Activated naive CD4-positive, alpha-beta T cell treated with anti-CD3 and anti-CD28 coated beads for 36 hours (primary cell): ENCODE data around the gene GRIK2. TPM values are rescaled to one million over a fixed set of nuclear protein-coding genes. Genes with fewer than 3 reads are reported as not detected.

Source experiments
- CTCF ChIA-PET: fragments of 350-600 bp; sonication (Branson Sonifier 250); formaldehyde crosslinking; loops from one replicate; lab custom pipeline; 2021; ENCODE audit warnings: antibody characterized with exemption; lab: Charles Lee
- DNase-seq: peaks from one replicate; pipeline ENCODE4 v3.0.0-alpha.2; 2020
- H3K27ac Mint-ChIP-seq: one replicate; pipeline ENCODE4 v1.8.0; 2021; ENCODE audit warnings: mild to moderate bottlenecking, mixed read lengths
- H3K27me3 Mint-ChIP-seq: one replicate; pipeline ENCODE4 v1.8.0; 2021; ENCODE audit warnings: low read depth, mixed read lengths
- H3K36me3 Mint-ChIP-seq: one replicate; pipeline ENCODE4 v1.8.0; 2021; ENCODE audit warnings: low read depth, mixed read lengths
- H3K4me1 Mint-ChIP-seq: one replicate; pipeline ENCODE4 v1.8.0; 2021; ENCODE audit warnings: low read depth, mixed read lengths
- H3K4me3 Mint-ChIP-seq: one replicate; pipeline ENCODE4 v1.8.0; 2021; ENCODE audit warnings: mild to moderate bottlenecking, moderate library complexity, mixed read lengths
- H3K9me3 Mint-ChIP-seq: one replicate; pipeline ENCODE4 v1.8.0; 2021; ENCODE audit warnings: mixed read lengths
- intact Hi-C: fragments of 100-400 bp; cut with micrococcal nuclease; formaldehyde crosslinking; loops from one replicate; pipeline ENCODE4 v1.15.1; 2023
- total RNA-seq, 2 experiments: library from RNA; stranded (reverse); gene quantifications; one replicate each; pipeline ENCODE4 v1.2.3, GENCODE V29; 2021

The GRIK2 gene
- total RNA-seq, 2 experiments from 2014 or later: not detected

DNA sequence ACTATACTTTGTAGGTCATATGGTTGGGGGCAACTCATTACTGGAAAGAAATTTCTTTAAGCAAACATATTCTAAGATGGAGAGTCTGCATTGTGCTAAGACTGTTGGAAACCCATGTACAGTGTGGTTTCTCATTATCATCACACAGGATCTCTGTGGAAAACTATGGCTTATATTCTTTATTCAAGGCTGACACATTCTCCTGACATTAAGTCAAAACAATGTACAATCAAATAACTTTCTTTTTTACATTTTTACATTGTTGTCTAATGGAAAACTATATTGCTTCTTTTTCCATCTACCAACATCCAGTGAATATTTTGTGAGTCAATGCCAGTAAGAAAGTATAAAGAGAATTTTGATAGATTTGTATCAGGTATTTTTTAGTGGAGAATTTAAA is 417.6 kb downstream of the GRIK2 start:
- DNase-seq: no peak
- H3K4me3 Mint-ChIP-seq: no peak overlapping the region
- H3K27ac Mint-ChIP-seq: no peak overlapping the region
- H3K27me3 Mint-ChIP-seq: no peaks in the 10 kb centered on the region
- CTCF ChIA-PET: no interaction called here
- intact Hi-C loops: no loop called here
- H3K9me3 Mint-ChIP-seq: no peaks in the 10 kb centered on the region
- no peaks in the 10 kb centered on the region for H3K4me1 Mint-ChIP-seq
- H3K36me3 Mint-ChIP-seq: no peaks in the 10 kb centered on the region

DNA sequence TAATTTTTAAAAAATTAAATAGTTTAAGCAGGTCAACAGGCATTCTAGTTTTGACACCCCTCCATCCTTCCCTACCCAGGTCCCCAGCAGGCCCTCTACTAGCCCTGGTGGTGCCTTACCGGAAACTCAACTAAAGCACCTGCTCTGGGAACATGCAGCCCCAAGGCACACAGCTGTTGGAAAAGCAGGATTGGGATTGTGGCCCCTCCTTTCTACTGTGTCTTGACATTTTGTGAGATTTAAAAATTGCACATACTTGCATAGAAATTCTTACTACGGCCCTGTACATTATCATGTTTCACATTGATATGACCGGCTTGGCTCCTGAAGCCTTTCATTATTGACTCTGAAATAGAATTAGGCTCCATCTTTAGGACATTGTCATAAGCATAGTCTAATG is 423.2 kb downstream of the GRIK2 start:
- Mint-ChIP-seq H3K9me3 (no peaks in the 10 kb centered on the region), H3K27ac (no peak overlapping the region), H3K4me1 (no peaks in the 10 kb centered on the region), H3K36me3 (no peaks in the 10 kb centered on the region), H3K4me3 (no peak overlapping the region), H3K27me3 (no peaks in the 10 kb centered on the region)
- intact Hi-C loops: no loop called here
- DNase-seq: no peak
- CTCF ChIA-PET: no interaction called here

DNA sequence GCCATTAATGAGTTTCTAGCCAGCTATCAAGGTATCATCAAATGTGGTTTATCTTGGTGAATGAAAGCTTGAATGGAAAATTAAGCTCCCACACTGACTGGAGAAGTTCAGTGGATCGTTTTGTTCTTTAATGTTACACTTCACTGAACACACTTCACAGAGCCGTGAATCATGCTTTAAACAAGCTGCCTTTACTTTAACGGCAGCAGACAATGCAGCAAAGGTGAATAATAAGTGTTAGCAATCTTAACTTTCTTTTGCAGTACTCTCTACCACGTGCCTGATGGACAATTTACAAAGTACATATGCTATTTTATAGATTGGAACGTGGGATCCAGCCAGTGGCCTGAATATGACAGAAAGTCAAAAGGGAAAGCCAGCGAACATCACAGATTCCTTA is 424.5 kb downstream of the GRIK2 start:
- no peak for DNase-seq
- intact Hi-C loops: no loop called here
- H3K9me3 Mint-ChIP-seq: peaks cover 1% of the 10 kb centered on the region
- CTCF ChIA-PET: no interaction called here
- no peaks in the 10 kb centered on the region for H3K4me1 Mint-ChIP-seq
- no peak overlapping the region for H3K4me3 Mint-ChIP-seq
- no peaks in the 10 kb centered on the region for H3K36me3 Mint-ChIP-seq
- no peaks in the 10 kb centered on the region for H3K27me3 Mint-ChIP-seq
- no peak overlapping the region for H3K27ac Mint-ChIP-seq

DNA sequence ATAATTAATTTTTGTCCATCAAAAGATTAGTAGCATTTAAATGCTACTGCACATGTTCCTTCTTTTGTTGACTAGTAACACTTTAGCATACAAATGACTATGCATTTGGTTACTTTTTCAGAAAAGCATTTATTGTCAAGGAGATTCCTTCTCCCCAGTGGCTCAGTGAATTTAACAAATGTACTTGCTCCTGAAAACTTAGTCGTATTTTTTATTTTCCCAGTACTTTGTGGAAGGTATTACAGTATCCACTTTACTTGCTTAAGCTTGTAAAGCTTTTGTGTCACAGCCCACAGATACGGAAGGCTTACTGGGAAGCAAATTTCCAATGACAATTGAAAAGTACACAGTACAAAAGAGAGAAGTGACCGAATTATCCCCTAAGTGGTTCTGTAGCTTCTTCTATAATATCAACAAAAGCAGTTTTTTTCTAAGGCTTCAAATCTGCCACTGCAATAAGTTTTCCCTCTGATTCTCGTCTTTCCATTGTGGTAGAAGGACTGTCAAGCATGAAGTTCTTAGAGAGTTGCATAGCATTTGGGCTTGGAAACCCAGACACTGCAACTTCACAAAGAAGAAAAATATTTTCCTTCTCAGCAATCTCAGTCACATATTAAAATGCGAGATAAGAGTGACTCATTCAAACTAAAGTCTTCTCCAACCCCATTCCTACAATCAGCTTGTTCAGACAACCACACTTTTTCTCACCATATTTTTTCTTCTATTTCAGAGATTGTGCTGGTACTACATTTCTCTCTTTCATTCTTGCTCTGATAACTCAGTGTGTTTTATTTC is 431.2 kb downstream of the GRIK2 start:
- CTCF ChIA-PET: no interaction called here
- Mint-ChIP-seq H3K9me3 (peaks cover 18% of the 10 kb centered on the region), H3K27ac (no peak overlapping the region), H3K4me1 (no peaks in the 10 kb centered on the region), H3K27me3 (no peaks in the 10 kb centered on the region), H3K36me3 (no peaks in the 10 kb centered on the region), H3K4me3 (no peak overlapping the region)
- no peak for DNase-seq
- intact Hi-C loops: no loop called here

DNA sequence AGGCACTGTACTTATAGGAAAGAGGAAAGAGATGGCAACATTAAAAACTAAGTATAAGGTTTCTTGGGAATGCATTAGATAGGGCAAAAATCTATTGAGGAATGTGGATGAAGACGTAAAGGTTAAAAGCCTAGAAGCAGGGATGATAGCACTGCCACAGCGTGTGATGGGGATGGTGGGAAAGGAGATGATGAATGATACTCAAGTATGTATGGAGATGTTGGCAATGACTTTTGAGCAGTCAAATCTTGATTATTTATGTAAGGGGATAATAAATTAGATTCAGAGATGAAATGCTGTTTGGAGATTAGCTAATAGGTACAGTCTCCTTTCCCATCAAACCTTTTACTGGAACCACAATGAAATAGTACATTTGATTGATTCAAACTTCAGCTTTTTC is 432.8 kb downstream of the GRIK2 start:
- CTCF ChIA-PET: no interaction called here
- no peak overlapping the region for H3K27ac Mint-ChIP-seq
- intact Hi-C loops: no loop called here
- H3K36me3 Mint-ChIP-seq: no peaks in the 10 kb centered on the region
- H3K27me3 Mint-ChIP-seq: no peaks in the 10 kb centered on the region
- H3K4me3 Mint-ChIP-seq: no peak overlapping the region
- DNase-seq: no peak
- no peaks in the 10 kb centered on the region for H3K4me1 Mint-ChIP-seq
- H3K9me3 Mint-ChIP-seq: peaks cover 20% of the 10 kb centered on the region

DNA sequence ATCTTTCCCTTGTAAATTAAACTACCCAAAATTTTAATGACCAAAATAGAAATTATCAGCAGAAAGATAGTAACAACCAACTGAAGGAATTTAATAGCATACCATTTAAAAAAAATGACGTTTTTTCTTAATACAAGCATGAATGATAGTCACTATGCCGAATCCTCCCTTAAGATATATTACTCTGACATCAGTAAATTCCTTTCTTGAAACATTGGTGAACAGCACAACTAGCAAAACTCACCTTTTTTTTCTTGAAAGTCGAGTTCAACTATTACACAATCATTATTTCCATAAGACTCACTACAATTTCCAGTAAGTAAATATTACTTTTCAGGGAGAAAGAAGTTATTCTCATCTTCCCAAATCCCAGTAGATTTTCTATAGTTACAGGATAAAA is 433.2 kb downstream of the GRIK2 start:
- H3K4me1 Mint-ChIP-seq: no peaks in the 10 kb centered on the region
- no peak overlapping the region for H3K27ac Mint-ChIP-seq
- no peaks in the 10 kb centered on the region for H3K36me3 Mint-ChIP-seq
- H3K9me3 Mint-ChIP-seq: peaks cover 21% of the 10 kb centered on the region
- H3K27me3 Mint-ChIP-seq: no peaks in the 10 kb centered on the region
- CTCF ChIA-PET: no interaction called here
- H3K4me3 Mint-ChIP-seq: no peak overlapping the region
- intact Hi-C loops: no loop called here
- DNase-seq: no peak

DNA sequence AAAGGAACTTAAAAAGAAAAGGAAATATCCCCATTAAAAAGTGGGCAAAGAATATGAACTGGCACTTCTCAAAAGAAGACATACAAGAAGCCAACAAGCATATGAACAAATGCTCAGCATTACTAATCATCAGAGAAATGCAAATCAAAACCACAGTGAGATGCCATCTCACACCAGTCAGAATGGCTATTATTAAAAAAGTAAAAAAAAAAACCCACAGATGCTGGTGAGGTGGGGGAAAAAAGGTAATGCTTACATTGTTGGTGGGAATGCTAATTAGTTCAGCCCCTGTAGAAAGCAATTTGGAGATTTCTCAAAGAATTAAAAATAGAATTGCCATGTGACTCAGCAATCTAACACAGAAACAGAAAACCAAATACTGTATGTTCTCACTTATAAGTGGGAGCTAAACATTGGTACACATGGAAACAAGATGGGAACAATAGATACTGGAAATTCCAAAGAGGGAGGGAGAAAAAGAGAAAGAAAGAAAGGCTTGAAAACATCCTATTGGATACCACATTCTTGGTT is 437.1 kb downstream of the GRIK2 start:
- Mint-ChIP-seq H3K9me3 (peaks cover 22% of the 10 kb centered on the region), H3K36me3 (no peaks in the 10 kb centered on the region), H3K27me3 (no peaks in the 10 kb centered on the region), H3K27ac (no peak overlapping the region), H3K4me1 (no peaks in the 10 kb centered on the region), H3K4me3 (no peak overlapping the region)
- CTCF ChIA-PET: no interaction called here
- intact Hi-C loops: no loop called here
- no peak for DNase-seq

DNA sequence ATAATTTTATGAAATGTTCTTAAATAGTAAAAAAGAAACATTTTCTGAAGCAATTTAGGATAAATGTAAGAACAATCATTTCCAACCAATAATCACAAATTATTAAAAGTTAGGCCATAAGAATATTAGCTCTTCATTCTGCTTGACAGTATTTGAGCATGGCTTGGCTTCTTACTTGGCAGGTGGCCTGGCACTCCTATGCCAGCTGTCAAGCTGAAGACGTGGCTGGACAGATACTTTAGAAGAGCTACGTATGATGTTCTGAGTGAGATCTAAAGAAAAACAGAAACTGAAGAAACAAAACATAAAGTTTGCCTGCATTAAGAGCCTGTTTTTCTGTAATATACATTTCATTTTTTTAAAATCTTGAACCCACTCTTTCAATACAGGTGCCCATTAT is 438.9 kb downstream of the GRIK2 start:
- CTCF ChIA-PET: no interaction called here
- no peak for DNase-seq
- Mint-ChIP-seq H3K27me3 (no peaks in the 10 kb centered on the region), H3K4me1 (no peaks in the 10 kb centered on the region), H3K36me3 (no peaks in the 10 kb centered on the region), H3K9me3 (peaks cover 19% of the 10 kb centered on the region), H3K4me3 (no peak overlapping the region), H3K27ac (no peak overlapping the region)
- intact Hi-C loops: no loop called here

DNA sequence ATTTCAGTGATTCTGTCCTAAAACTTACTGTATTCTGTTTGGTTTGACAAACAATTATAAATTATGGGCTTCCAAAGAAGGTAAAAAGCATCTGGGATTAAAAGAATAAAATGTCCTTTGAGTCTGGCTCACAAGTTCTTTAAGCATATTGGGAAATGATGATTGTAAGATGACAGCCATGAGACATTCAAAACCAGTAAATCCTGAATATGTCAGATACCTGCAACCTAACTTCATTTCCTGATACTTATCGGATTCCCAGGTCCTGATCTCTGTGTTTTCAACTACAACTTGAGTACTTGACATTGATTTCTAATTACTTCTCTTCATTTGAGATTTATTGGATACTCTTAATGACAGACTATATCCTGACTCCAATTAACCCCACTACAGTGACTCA is 446.6 kb downstream of the GRIK2 start:
- no peak overlapping the region for H3K27ac Mint-ChIP-seq
- CTCF ChIA-PET: no interaction called here
- H3K4me3 Mint-ChIP-seq: no peak overlapping the region
- H3K27me3 Mint-ChIP-seq: no peaks in the 10 kb centered on the region
- DNase-seq: no peak
- intact Hi-C loops: no loop called here
- H3K9me3 Mint-ChIP-seq: peaks cover 2% of the 10 kb centered on the region
- H3K36me3 Mint-ChIP-seq: no peaks in the 10 kb centered on the region
- no peaks in the 10 kb centered on the region for H3K4me1 Mint-ChIP-seq

DNA sequence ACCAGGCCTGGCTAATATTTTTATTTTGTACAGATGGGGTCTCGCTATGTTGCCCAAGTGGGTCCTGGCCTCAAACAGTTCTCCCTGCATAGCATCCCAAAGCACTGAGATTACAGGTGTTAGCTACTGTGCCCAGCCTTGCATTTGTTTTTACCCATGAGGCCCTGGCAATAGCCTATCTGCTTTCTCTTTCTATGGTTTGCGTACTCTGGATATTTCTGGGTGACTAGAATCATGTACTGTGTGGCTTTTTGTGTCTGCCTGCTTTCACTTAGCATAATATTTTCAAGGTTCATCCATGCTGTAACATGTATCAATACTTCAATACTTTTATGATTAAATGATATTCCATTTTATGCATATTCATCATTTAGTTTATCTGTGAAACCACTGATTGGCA is 451.7 kb downstream of the GRIK2 start:
- intact Hi-C loops: no loop called here
- no peaks in the 10 kb centered on the region for H3K36me3 Mint-ChIP-seq
- no peak overlapping the region for H3K27ac Mint-ChIP-seq
- no peaks in the 10 kb centered on the region for H3K4me1 Mint-ChIP-seq
- DNase-seq: no peak
- CTCF ChIA-PET: no interaction called here
- H3K27me3 Mint-ChIP-seq: no peaks in the 10 kb centered on the region
- H3K4me3 Mint-ChIP-seq: no peak overlapping the region
- peaks cover 2% of the 10 kb centered on the region for H3K9me3 Mint-ChIP-seq

DNA sequence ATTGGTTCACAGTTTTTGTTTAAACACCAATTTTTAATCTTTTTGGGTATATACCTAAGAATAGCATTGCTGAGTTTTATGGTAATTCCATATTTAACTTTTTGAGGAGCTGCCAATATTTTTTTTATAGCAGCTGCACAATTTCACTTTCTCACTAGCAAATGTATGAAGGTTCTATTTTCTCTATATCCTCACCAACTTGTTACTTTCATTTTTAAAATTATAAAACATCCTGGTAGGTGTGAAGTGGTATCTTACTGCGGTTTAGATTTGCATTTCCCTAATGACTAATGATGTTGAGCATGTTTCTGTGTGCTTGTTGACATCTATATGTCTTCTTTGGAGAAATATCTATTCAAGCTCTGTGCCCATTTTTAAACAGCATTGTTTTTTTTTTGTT is 452.1 kb downstream of the GRIK2 start:
- H3K27ac Mint-ChIP-seq: no peak overlapping the region
- DNase-seq: no peak
- intact Hi-C loops: no loop called here
- H3K4me3 Mint-ChIP-seq: no peak overlapping the region
- peaks cover 2% of the 10 kb centered on the region for H3K9me3 Mint-ChIP-seq
- no peaks in the 10 kb centered on the region for H3K27me3 Mint-ChIP-seq
- CTCF ChIA-PET: no interaction called here
- H3K4me1 Mint-ChIP-seq: no peaks in the 10 kb centered on the region
- H3K36me3 Mint-ChIP-seq: no peaks in the 10 kb centered on the region

DNA sequence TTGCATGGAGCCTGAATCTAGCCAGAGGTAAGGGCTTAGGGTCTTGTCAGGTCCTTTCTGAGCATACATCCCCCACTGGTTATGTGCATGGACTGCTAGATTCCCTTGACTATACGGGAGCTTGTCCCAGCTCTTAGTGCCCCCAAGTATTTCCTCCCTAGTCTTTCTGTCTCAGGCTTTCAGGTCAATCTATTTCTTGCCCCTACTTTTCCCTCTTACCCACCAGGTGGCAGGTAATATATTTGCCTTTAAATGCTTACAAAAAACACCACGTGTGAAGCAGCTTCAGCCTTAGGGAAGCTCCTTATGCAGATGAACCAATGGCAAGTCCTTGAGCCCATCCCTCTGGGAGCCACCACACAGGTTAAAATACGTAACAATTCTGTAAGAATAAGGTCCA is 454.2 kb downstream of the GRIK2 start:
- Mint-ChIP-seq H3K4me3 (no peak overlapping the region), H3K4me1 (no peaks in the 10 kb centered on the region), H3K36me3 (no peaks in the 10 kb centered on the region), H3K27ac (no peak overlapping the region), H3K27me3 (no peaks in the 10 kb centered on the region), H3K9me3 (peaks cover 2% of the 10 kb centered on the region)
- intact Hi-C loops: no loop called here
- DNase-seq: no peak
- CTCF ChIA-PET: no interaction called here

DNA sequence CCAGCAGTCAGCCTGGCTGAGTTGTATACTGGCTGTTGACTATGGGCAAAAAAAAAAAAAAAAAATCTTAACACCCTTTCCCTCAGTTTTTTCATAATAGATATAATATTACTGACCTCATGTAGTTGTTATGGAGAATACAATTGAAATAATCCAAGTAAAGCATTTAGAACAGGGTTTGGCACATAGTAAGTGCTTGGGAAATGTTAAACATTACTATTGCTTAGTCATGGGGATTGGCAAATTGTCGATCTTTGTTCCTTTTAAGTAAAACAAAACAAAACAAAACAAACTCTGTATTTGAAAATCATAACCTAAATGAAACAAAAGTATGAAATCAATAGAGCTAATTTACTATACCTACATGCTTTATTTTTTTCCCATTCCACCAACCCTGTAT is 458.4 kb downstream of the GRIK2 start:
- no peak overlapping the region for H3K4me3 Mint-ChIP-seq
- H3K36me3 Mint-ChIP-seq: no peaks in the 10 kb centered on the region
- no peak for DNase-seq
- H3K9me3 Mint-ChIP-seq: no peaks in the 10 kb centered on the region
- intact Hi-C loops: no loop called here
- H3K27ac Mint-ChIP-seq: no peak overlapping the region
- H3K27me3 Mint-ChIP-seq: no peaks in the 10 kb centered on the region
- CTCF ChIA-PET: no interaction called here
- H3K4me1 Mint-ChIP-seq: no peaks in the 10 kb centered on the region
